ENCODE results near the gene ITGB1BP1. TPM values are rescaled to one million over a fixed set of nuclear protein-coding genes. Genes with fewer than 3 reads are reported as not detected.

The ITGB1BP1 gene
- total RNA-seq, 1 donor from 2014 or later, result 98.0 TPM

GRCh38 chr2:9360701-9361100 is 62.6 kb downstream of the ITGB1BP1 start:
- DNase-seq (ENCODE audit: extremely low spot score, unreplicated experiment), result no peak
- Mint-ChIP-seq H3K9me3 (ENCODE audit: unreplicated experiment) (no peaks in the 10 kb centered on the region), H3K4me1 (ENCODE audit: unreplicated experiment) (peaks cover 25% of the 10 kb centered on the region), H3K4me3 (ENCODE audit: unreplicated experiment) (no peak overlapping the region), H3K27me3 (ENCODE audit: unreplicated experiment) (no peaks in the 10 kb centered on the region), H3K36me3 (ENCODE audit: unreplicated experiment) (peaks cover 70% of the 10 kb centered on the region), H3K27ac (ENCODE audit: unreplicated experiment) (no peak overlapping the region)
- TF ChIP-seq CTCF (IDR thresholded peaks at IDR 0.05), result no peak

- Mint-ChIP-seq H3K4me1 (ENCODE audit: unreplicated experiment) (peaks cover 19% of the 10 kb centered on the region), H3K27ac (ENCODE audit: unreplicated experiment) (no peak overlapping the region), H3K4me3 (ENCODE audit: unreplicated experiment) (no peak overlapping the region), H3K36me3 (ENCODE audit: unreplicated experiment) (peaks cover 70% of the 10 kb centered on the region), H3K9me3 (ENCODE audit: unreplicated experiment) (no peaks in the 10 kb centered on the region), H3K27me3 (ENCODE audit: unreplicated experiment) (no peaks in the 10 kb centered on the region)
- TF ChIP-seq CTCF (IDR thresholded peaks at IDR 0.05), result no peak
- no peak for DNase-seq (ENCODE audit: extremely low spot score, unreplicated experiment)
Measured at GRCh38 chr2:9360110-9360509, 63.2 kb downstream of the ITGB1BP1 start.

DNA sequence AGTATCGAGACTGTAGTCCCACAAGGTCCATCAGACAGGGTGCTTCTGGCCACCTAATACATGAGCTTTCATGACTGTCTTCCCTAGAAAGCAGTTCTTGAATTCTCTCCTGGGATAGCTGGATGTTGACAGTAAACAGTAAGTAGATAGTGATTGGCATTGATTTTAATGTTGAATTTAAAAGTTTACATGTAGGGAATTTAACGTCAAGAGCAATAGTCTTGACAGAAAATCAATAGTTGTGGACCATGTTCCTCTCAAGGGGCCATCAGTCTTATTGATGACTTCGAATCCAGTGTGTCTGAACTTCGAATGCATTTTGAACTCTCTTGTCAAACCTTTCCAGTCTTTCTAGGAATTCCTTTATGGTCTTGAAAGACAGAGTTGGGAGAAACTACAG is 63.9 kb downstream of the ITGB1BP1 start:
- Mint-ChIP-seq H3K4me3 (ENCODE audit: unreplicated experiment) (no peak overlapping the region), H3K4me1 (ENCODE audit: unreplicated experiment) (peaks cover 14% of the 10 kb centered on the region), H3K9me3 (ENCODE audit: unreplicated experiment) (no peaks in the 10 kb centered on the region), H3K36me3 (ENCODE audit: unreplicated experiment) (peaks cover 69% of the 10 kb centered on the region), H3K27me3 (ENCODE audit: unreplicated experiment) (no peaks in the 10 kb centered on the region), H3K27ac (ENCODE audit: unreplicated experiment) (no peak overlapping the region)
- DNase-seq (ENCODE audit: extremely low spot score, unreplicated experiment), result no peak
- TF ChIP-seq CTCF (IDR thresholded peaks at IDR 0.05), result no peak

- no peak overlapping the region for H3K4me3 Mint-ChIP-seq (ENCODE audit: unreplicated experiment)
- no peaks in the 10 kb centered on the region for H3K9me3 Mint-ChIP-seq (ENCODE audit: unreplicated experiment)
- DNase-seq (ENCODE audit: extremely low spot score, unreplicated experiment), result no peak
- TF ChIP-seq CTCF (IDR thresholded peaks at IDR 0.05), result no peak
- peaks cover 67% of the 10 kb centered on the region for H3K36me3 Mint-ChIP-seq (ENCODE audit: unreplicated experiment)
- H3K27me3 Mint-ChIP-seq (ENCODE audit: unreplicated experiment), result no peaks in the 10 kb centered on the region
- H3K27ac Mint-ChIP-seq (ENCODE audit: unreplicated experiment), result no peak overlapping the region
- peaks cover 12% of the 10 kb centered on the region for H3K4me1 Mint-ChIP-seq (ENCODE audit: unreplicated experiment)
Measured at GRCh38 chr2:9358846-9359245, 64.5 kb downstream of the ITGB1BP1 start.

- Mint-ChIP-seq H3K36me3 (ENCODE audit: unreplicated experiment) (peaks cover 61% of the 10 kb centered on the region), H3K27me3 (ENCODE audit: unreplicated experiment) (no peaks in the 10 kb centered on the region), H3K4me3 (ENCODE audit: unreplicated experiment) (no peak overlapping the region), H3K4me1 (ENCODE audit: unreplicated experiment) (peaks cover 12% of the 10 kb centered on the region), H3K9me3 (ENCODE audit: unreplicated experiment) (no peaks in the 10 kb centered on the region), H3K27ac (ENCODE audit: unreplicated experiment) (no peak overlapping the region)
- no peak for DNase-seq (ENCODE audit: extremely low spot score, unreplicated experiment)
- no peak for TF ChIP-seq CTCF (IDR thresholded peaks at IDR 0.05)
Measured at GRCh38 chr2:9356261-9356660, 67.1 kb downstream of the ITGB1BP1 start.

All from osteocyte (in vitro differentiated cells).